Pulmonary artery endothelial cell (primary cell): ENCODE results near the gene SDHAF2. TPM values are rescaled to one million over a fixed set of nuclear protein-coding genes. Genes with fewer than 3 reads are reported as not detected.
"Not testable (repeated sequence)": the region's sequence is repeated elsewhere in the genome, so short reads cannot be mapped to it uniquely, and the experiment has no call there.

Experiments
- DNase-seq: peaks from one replicate; pipeline ENCODE4 v3.0.0-alpha.2; 2011; ENCODE audit warnings: low read depth, low spot score
- total RNA-seq: library from RNA; depleted of rRNA; stranded (reverse); fragments of >200 nt; gene quantifications from 2 replicates; pipeline ENCODE4 v1.2.3, GENCODE V29; 2014

SDHAF2 gene
- total RNA-seq, result 33.7 and 44.0 TPM in 2 replicates

- peak; percentile 81 for DNase-seq
Observed at GRCh38 chr11:61429691-61430582, at the start of gene SDHAF2, which contains the start of gene CPSF7. Gene SDHAF2, plus strand, starts transcription at chr11:61430124. Its CDS starts 23 bp downstream, at chr11:61430147. Gene CPSF7, minus strand, starts transcription at chr11:61429975. Its CDS starts 740 bp downstream, at chr11:61429235.

GRCh38 chr11:61380884-61381283 is 49.0 kb upstream of the SDHAF2 start:
- no peak for DNase-seq

GRCh38 chr11:61383859-61384258 is 46.1 kb upstream of the SDHAF2 start:
- DNase-seq, result not testable (repeated sequence)

GRCh38 chr11:61384271-61385242 is 45.4 kb upstream of the SDHAF2 start:
- DNase-seq, result no peak

GRCh38 chr11:61390161-61390560 is 39.8 kb upstream of the SDHAF2 start:
- no peak for DNase-seq

- no peak for DNase-seq
Observed at GRCh38 chr11:61392981-61393595, 36.8 kb upstream of the SDHAF2 start.

GRCh38 chr11:61401173-61401572 is 28.8 kb upstream of the SDHAF2 start:
- DNase-seq, result no peak

GRCh38 chr11:61401573-61401972 is 28.4 kb upstream of the SDHAF2 start:
- no peak for DNase-seq

GRCh38 chr11:61403658-61404057 is 26.3 kb upstream of the SDHAF2 start:
- no peak for DNase-seq

- no peak for DNase-seq
Observed at GRCh38 chr11:61404103-61404502, 25.8 kb upstream of the SDHAF2 start.

- no peak for DNase-seq
Observed at GRCh38 chr11:61404641-61405040, 25.3 kb upstream of the SDHAF2 start.

GRCh38 chr11:61406067-61406466 is 23.9 kb upstream of the SDHAF2 start:
- DNase-seq, result no peak

- no peak for DNase-seq
Observed at GRCh38 chr11:61406991-61407728, 22.8 kb upstream of the SDHAF2 start.

GRCh38 chr11:61411589-61411988 is 18.3 kb upstream of the SDHAF2 start:
- DNase-seq, result no peak

GRCh38 chr11:61413496-61413895 is 16.4 kb upstream of the SDHAF2 start:
- no peak for DNase-seq

GRCh38 chr11:61414547-61414946 is 15.4 kb upstream of the SDHAF2 start:
- no peak for DNase-seq

- DNase-seq, result no peak
Observed at GRCh38 chr11:61415381-61415780, 14.5 kb upstream of the SDHAF2 start.

GRCh38 chr11:61416941-61417340 is 13.0 kb upstream of the SDHAF2 start:
- no peak for DNase-seq

GRCh38 chr11:61417670-61418069 is 12.3 kb upstream of the SDHAF2 start:
- DNase-seq, result no peak

GRCh38 chr11:61418136-61418535 is 11.8 kb upstream of the SDHAF2 start:
- DNase-seq, result no peak

GRCh38 chr11:61422226-61422625 is 7.7 kb upstream of the SDHAF2 start:
- DNase-seq, result no peak
